MM.1S (cell line): ENCODE data around the gene SHKBP1.

Experiments
- DNase-seq: peaks from one replicate; pipeline ENCODE4 v3.0.0-alpha.2; 2015
- H2AFZ ChIP-seq: fragments of 300-600 bp; sonication (generic); 2 replicates; pipeline ENCODE4 v1.6.0; 2016; ENCODE audit warnings: antibody characterized with exemption, low read length
- H3F3A ChIP-seq: fragments of 300-600 bp; sonication (generic); 2 replicates; pipeline ENCODE4 v1.6.1; 2016; ENCODE audit warnings: mild to moderate bottlenecking, antibody characterized with exemption, low read length, moderate library complexity, mixed read lengths; ENCODE audit not compliant: insufficient read depth
- H3K27ac ChIP-seq: fragments of 300-600 bp; sonication (generic); 2 replicates; pipeline ENCODE4 v1.5.1; 2016; ENCODE audit warnings: mild to moderate bottlenecking, low read length
- H3K27me3 ChIP-seq: fragments of 300-600 bp; sonication (generic); replicated peaks from 2 replicates; pipeline ENCODE4 v1.6.0; 2016; ENCODE audit warnings: low read length; ENCODE audit not compliant: insufficient read depth
- H3K36me3 ChIP-seq: fragments of 300-600 bp; sonication (generic); replicated peaks from 2 replicates; pipeline ENCODE4 v1.6.1; 2016; ENCODE audit warnings: mild to moderate bottlenecking, low read length, mixed read lengths; ENCODE audit not compliant: insufficient read depth
- H3K4me1 ChIP-seq: fragments of 300-600 bp; sonication (generic); 2 replicates; pipeline ENCODE4 v1.6.1; 2016; ENCODE audit warnings: low read length, mixed read lengths
- H3K4me2 ChIP-seq: fragments of 300-600 bp; sonication (generic); 2 replicates; pipeline ENCODE4 v1.6.0; 2016; ENCODE audit warnings: low read depth, low read length
- H3K4me3 ChIP-seq: fragments of 300-600 bp; sonication (generic); 2 replicates; pipeline ENCODE4 v1.5.1; 2016; ENCODE audit warnings: low read length, mixed read lengths
- H3K79me2 ChIP-seq: fragments of 300-600 bp; sonication (generic); 2 replicates; pipeline ENCODE4 v1.6.1; 2016; ENCODE audit warnings: mixed run types, low read length, mixed read lengths
- H3K9ac ChIP-seq: fragments of 300-600 bp; sonication (generic); 2 replicates; pipeline ENCODE4 v1.6.1; 2016; ENCODE audit warnings: low read length, mixed read lengths
- H3K9me2 ChIP-seq: fragments of 300-600 bp; sonication (generic); replicated peaks from 2 replicates; pipeline ENCODE4 v1.6.1; 2016; ENCODE audit warnings: mild to moderate bottlenecking, low read length, mixed read lengths; ENCODE audit not compliant: insufficient read depth
- H3K9me3 ChIP-seq: fragments of 300-600 bp; sonication (generic); replicated peaks from 2 replicates; pipeline ENCODE4 v1.6.1; 2016; ENCODE audit warnings: mild to moderate bottlenecking, low read length, mixed read lengths; ENCODE audit not compliant: insufficient read depth
- H4K20me1 ChIP-seq: fragments of 300-600 bp; sonication (generic); 2 replicates; pipeline ENCODE4 v1.6.1; 2016; ENCODE audit warnings: mild to moderate bottlenecking, low read length, moderate library complexity, mixed read lengths; ENCODE audit not compliant: insufficient read depth
- EZH2 ChIP-seq: fragments of 300-600 bp; sonication (generic); optimal IDR thresholded peaks from 2 replicates; pipeline ENCODE3; 2017; ENCODE audit warnings: low read depth, mild to moderate bottlenecking, antibody characterized with exemption, low read length, mixed read lengths
- EZH2phosphoT487 ChIP-seq: fragments of 300-600 bp; sonication (generic); IDR thresholded peaks from 2 replicates; pipeline ENCODE4 v1.6.1; 2018; ENCODE audit warnings: antibody characterized with exemption, low read length
- TF ChIP-seq, protein P1 (sequence below): fragments of 300-600 bp; sonication (generic); IDR thresholded peaks from 2 replicates; pipeline ENCODE4 v1.5.1; 2016; ENCODE audit warnings: antibody characterized with exemption, low read length, mixed read lengths

The SHKBP1 gene

DNA sequence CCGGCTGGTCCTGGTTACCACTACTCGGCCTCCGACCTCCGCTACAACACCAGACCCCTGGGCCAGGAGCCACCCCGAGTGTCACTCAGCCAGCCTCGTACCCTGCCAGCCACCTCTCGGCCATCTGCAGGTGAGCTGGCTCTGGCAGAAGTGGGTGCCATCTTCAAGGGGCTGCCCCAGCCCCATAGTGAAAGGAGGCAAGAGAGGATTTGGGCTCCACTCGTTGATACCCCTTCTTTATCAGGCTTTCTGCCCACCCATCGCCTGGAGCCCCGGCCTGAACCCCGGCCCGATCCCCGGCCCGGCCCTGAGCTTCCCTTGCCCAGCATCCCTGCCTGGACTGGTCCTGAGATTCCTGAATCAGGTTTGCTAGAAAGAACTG lies 31.6 kb downstream of the SHKBP1 start:
- Histone ChIP-seq H3K4me2 (no peak overlapping the region), H3K9ac (no peak overlapping the region), H3K9me2 (no peaks in the 10 kb centered on the region), H3K79me2 (no peaks in the 10 kb centered on the region), H2AFZ (no peak overlapping the region), H3K27me3 (no peaks in the 10 kb centered on the region), H3K36me3 (no peaks in the 10 kb centered on the region), H3K4me3 (no peak overlapping the region), H3K4me1 (peaks cover 22% of the 10 kb centered on the region), H3K9me3 (no peaks in the 10 kb centered on the region), H4K20me1 (no peaks in the 10 kb centered on the region), H3K27ac (no peak overlapping the region), H3F3A (peaks cover 22% of the 10 kb centered on the region)
- DNase-seq = no peak
- TF ChIP-seq, protein P1, sequence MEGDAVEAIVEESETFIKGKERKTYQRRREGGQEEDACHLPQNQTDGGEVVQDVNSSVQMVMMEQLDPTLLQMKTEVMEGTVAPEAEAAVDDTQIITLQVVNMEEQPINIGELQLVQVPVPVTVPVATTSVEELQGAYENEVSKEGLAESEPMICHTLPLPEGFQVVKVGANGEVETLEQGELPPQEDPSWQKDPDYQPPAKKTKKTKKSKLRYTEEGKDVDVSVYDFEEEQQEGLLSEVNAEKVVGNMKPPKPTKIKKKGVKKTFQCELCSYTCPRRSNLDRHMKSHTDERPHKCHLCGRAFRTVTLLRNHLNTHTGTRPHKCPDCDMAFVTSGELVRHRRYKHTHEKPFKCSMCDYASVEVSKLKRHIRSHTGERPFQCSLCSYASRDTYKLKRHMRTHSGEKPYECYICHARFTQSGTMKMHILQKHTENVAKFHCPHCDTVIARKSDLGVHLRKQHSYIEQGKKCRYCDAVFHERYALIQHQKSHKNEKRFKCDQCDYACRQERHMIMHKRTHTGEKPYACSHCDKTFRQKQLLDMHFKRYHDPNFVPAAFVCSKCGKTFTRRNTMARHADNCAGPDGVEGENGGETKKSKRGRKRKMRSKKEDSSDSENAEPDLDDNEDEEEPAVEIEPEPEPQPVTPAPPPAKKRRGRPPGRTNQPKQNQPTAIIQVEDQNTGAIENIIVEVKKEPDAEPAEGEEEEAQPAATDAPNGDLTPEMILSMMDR = no peak
- TF ChIP-seq EZH2phosphoT487 = no peak

DNA sequence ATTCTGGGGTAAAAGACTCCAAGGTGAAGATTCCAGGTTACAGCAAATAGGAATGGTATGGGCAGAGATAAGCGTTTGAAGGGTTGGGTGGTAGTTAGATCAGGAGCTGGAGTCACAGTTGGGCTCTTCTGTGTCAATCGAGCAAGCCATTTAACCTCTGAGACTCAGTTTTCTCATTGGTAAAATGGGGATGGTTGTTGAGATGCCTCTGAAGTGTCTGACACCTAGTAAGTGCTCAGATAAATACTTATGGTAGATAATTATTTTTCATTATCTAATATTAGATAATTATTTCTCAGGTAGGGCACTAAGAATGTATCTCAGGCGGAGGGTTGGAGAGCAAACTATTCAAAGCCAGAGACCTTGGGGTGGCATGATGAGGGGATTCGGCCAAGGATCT lies 32.3 kb downstream of the SHKBP1 start:
- Histone ChIP-seq H3K4me2 (peak overlapping the region; percentile 93), H3K9ac (peak overlapping the region; percentile 67; the same call in 1 of the 2 replicates), H3K27ac (no peak overlapping the region), H3K9me3 (no peaks in the 10 kb centered on the region), H3K27me3 (no peaks in the 10 kb centered on the region), H3K79me2 (no peaks in the 10 kb centered on the region), H3K4me1 (peaks cover 20% of the 10 kb centered on the region), H4K20me1 (no peaks in the 10 kb centered on the region), H3K4me3 (peak overlapping the region; percentile 71), H2AFZ (peak overlapping the region; percentile 86; the same call in 1 of the 2 replicates), H3K36me3 (no peaks in the 10 kb centered on the region), H3F3A (peaks cover 18% of the 10 kb centered on the region), H3K9me2 (no peaks in the 10 kb centered on the region)
- no peak for TF ChIP-seq EZH2
- TF ChIP-seq, protein P1 = no peak
- TF ChIP-seq EZH2phosphoT487 = no peak
- no peak for DNase-seq

DNA sequence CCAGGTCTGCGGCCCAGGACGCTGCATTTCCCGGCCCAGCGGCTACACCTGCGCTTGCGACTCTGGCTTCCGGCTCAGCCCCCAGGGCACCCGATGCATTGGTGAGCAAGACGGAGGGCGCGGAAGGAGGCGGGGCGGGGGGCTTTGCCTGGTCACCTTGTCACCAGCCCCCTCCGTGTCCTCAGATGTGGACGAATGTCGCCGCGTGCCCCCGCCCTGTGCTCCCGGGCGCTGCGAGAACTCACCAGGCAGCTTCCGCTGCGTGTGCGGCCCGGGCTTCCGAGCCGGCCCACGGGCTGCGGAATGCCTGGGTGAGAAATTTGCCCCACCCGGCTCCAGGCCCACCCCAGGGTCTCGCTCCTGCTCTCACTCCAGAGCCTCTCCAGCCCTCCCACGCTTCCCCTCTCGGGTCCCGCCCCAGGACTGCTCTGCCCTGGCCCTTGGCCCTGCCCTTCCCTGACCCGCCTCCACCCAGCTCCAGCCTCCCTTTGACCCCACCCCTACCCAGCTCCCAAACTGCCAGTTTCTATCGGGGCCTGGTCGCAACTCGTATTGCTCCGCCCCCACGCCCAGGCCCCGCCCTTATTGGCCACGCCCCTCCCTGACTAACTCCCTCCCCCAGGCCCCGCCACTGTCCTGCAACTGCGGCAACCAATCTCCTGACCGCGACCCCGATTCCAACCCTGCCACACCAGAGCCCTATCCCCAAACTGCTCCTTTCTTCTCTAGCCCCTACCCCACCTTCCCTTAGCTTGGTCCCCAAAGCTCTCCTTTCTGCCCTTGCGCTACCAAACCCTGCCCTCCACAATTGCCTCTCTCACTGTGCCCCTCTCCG lies 33.1 kb downstream of the SHKBP1 start:
- peaks cover 16% of the 10 kb centered on the region for H3F3A ChIP-seq
- no peaks in the 10 kb centered on the region for H3K9me3 ChIP-seq
- TF ChIP-seq, protein P1 = no peak
- TF ChIP-seq EZH2 = no peak
- TF ChIP-seq EZH2phosphoT487 = no peak
- peak; percentile 91 for DNase-seq
- H3K9me2 ChIP-seq = no peaks in the 10 kb centered on the region
- H3K36me3 ChIP-seq = no peaks in the 10 kb centered on the region
- no peaks in the 10 kb centered on the region for H3K27me3 ChIP-seq
- H2AFZ ChIP-seq = peak overlapping the region; percentile 86
- peak overlapping the region; percentile 71 for H3K4me3 ChIP-seq
- peak overlapping the region; percentile 67; the same call in 1 of the 2 replicates for H3K9ac ChIP-seq
- H3K27ac ChIP-seq = no peak overlapping the region
- H3K4me2 ChIP-seq = peak overlapping the region; percentile 93
- H4K20me1 ChIP-seq = no peaks in the 10 kb centered on the region
- H3K79me2 ChIP-seq = no peaks in the 10 kb centered on the region
- H3K4me1 ChIP-seq = peaks cover 13% of the 10 kb centered on the region
